Fibroblast of villous mesenchyme (primary cell): ENCODE measurements around the gene MAML2. TPM values are rescaled to one million over a fixed set of nuclear protein-coding genes. Genes with fewer than 3 reads are reported as not detected.
A peak's percentile ranks its signal among the peaks of the same experiment; 100 is the strongest.

Source experiments
- DNase-seq: peaks from one replicate; pipeline ENCODE4 v3.0.0-alpha.2; 2010; ENCODE audit warnings: low read depth
- H3K4me3 ChIP-seq: 2 replicates; pipeline ENCODE4 v1.5.1; 2011; ENCODE audit warnings: low read depth, mild to moderate bottlenecking, low read length
- CTCF ChIP-seq: IDR thresholded peaks from 2 replicates; pipeline ENCODE4 v1.5.1; 2012; ENCODE audit warnings: low read depth, mild to moderate bottlenecking, low read length; ENCODE audit not compliant: insufficient read depth
- total RNA-seq: library from RNA; depleted of rRNA; stranded (reverse); fragments of >200 nt; gene quantifications from 2 replicates; pipeline ENCODE4 v1.2.3, GENCODE V29; 2012

MAML2 gene
- total RNA-seq, 1 donor, result 30.7 TPM

- H3K4me3 ChIP-seq, result no peak overlapping the region
- TF ChIP-seq CTCF, result no peak
- peak; percentile 39 for DNase-seq
Observed at GRCh38 chr11:96035031-96035739, 307.8 kb downstream of the MAML2 start.

GRCh38 chr11:96033599-96033998 lies 309.4 kb downstream of the MAML2 start:
- H3K4me3 ChIP-seq, result no peak overlapping the region
- no peak for DNase-seq
- no peak for TF ChIP-seq CTCF

- no peak overlapping the region for H3K4me3 ChIP-seq
- TF ChIP-seq CTCF, result no peak
- peak; percentile 33 for DNase-seq
Observed at GRCh38 chr11:96033095-96033494, 309.9 kb downstream of the MAML2 start.

- no peak for DNase-seq
- no peak overlapping the region for H3K4me3 ChIP-seq
- no peak for TF ChIP-seq CTCF
Observed at GRCh38 chr11:96028746-96029145, 314.2 kb downstream of the MAML2 start.

- no peak overlapping the region for H3K4me3 ChIP-seq
- no peak for DNase-seq
- no peak for TF ChIP-seq CTCF
Observed at GRCh38 chr11:96027021-96027420, 316.0 kb downstream of the MAML2 start.

GRCh38 chr11:96026310-96026709 lies 316.7 kb downstream of the MAML2 start:
- no peak overlapping the region for H3K4me3 ChIP-seq
- DNase-seq, result no peak
- no peak for TF ChIP-seq CTCF

GRCh38 chr11:96024666-96025065 lies 318.3 kb downstream of the MAML2 start:
- no peak for TF ChIP-seq CTCF
- no peak for DNase-seq
- H3K4me3 ChIP-seq, result no peak overlapping the region
